ENCODE measurements around the gene FIBP. TPM values are rescaled to one million over a fixed set of nuclear protein-coding genes. Genes with fewer than 3 reads are reported as not detected.

FIBP gene
- total and polyA plus RNA-seq, 3 donors from 2014 or later = 131 to 149 (median 144) TPM

DNA sequence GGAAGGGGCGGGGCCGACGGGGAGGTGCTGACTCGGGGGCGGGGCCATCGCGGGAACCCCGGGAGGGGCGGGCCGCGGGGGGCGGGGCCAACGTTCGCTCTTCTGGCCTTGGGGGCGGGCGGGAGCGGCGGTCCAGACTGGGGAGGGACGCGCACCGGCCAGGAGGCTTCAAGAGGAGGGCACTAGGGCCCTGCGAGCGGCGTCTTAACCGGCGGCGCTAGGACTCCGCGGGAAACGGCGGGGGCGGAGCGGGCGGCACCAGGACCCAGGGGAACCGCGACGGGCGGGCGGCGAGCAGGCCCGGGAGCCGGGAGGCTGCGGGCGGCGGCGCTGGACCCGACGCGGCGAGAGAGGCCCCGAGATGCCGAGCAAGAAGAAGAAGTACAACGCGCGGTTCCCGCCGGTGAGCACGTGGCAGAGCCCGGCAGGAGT lies 30.9 kb upstream of the FIBP start, which contains the start of gene DRAP1:
Gene DRAP1, plus strand, starts transcription at position 286 of the 432 bp plus-strand sequence. Its CDS starts 76 bp downstream, at position 362.
- Histone ChIP-seq H3K9me3 (no peaks in the 10 kb centered on the region), H3K27ac (peak within 1 kb of the TSS; percentile 88 to 97), H3K4me1 (peaks cover 45% of the 10 kb centered on the region), H3K4me3 (peak within 1 kb of the TSS; percentile 98 to 100), H3K36me3 (ENCODE audit: low read depth, missing control alignments) (no peaks in the 10 kb centered on the region), H3K27me3 (no peaks in the 10 kb centered on the region)
- peak; percentile 99 for DNase-seq
- WGBS, 2 donors = 1% methylated on average over 53 of the region's 59 CpGs; no CpG with 5 or more reads in 1 of the 2 donors
- TF ChIP-seq, protein P1, sequence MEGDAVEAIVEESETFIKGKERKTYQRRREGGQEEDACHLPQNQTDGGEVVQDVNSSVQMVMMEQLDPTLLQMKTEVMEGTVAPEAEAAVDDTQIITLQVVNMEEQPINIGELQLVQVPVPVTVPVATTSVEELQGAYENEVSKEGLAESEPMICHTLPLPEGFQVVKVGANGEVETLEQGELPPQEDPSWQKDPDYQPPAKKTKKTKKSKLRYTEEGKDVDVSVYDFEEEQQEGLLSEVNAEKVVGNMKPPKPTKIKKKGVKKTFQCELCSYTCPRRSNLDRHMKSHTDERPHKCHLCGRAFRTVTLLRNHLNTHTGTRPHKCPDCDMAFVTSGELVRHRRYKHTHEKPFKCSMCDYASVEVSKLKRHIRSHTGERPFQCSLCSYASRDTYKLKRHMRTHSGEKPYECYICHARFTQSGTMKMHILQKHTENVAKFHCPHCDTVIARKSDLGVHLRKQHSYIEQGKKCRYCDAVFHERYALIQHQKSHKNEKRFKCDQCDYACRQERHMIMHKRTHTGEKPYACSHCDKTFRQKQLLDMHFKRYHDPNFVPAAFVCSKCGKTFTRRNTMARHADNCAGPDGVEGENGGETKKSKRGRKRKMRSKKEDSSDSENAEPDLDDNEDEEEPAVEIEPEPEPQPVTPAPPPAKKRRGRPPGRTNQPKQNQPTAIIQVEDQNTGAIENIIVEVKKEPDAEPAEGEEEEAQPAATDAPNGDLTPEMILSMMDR (IDR thresholded peaks at IDR 0.05) = no peak
- no peak for TF ChIP-seq POLR2A (IDR thresholded peaks at IDR 0.05)
- intact Hi-C loops (cut with DNase I; ENCODE audit: low total_unique reads) = no loop called here

DNA sequence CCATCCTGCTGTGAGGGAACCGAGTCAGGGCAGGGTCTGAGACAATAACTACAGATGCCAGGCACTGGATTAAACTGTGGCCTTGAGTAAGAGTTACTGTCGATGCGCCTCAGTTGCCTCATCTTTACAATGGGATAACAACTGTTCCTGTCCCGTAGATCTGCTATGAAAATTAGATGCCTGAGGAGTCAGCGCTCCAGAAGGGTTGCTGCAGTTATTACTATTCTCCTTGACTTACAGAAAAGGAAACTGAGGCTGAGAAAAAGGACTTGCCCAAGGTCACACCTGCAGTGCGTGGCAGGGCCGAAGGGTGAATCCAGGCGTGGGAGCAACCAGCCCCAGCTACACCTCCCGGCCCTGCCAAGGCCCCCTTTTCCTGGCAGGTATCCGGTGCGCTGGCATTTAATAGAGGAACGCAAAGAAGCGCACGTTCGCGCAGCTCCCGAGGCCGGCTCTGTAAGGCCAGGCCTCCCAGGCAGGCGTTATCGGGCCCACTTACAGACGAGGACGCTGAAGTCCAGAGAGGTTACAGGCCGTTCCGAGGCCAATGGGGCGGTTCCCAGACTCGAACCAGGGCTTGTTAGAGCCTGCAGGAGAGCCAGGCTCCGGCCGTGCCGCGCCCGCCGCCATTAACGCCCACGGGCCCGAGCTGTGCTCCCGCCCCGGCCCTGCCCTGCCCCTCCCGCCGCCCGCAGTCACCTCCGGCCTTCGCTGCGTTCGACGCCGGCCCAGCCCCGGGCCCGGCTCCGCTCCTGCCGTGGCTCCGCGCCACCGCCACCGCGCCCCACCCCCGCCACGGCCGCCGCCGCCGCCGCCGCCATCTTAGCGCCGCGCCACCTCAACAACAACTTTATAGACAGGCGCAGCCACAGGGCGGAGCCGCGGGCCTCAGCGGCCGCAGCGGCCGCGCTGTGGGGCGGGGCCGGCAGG lies 30.2 kb upstream of the FIBP start, which contains the start of gene C11orf68:
Gene C11orf68, minus strand, starts transcription at position 852 of the 930 bp plus-strand sequence. Its CDS starts 31 bp downstream, at position 821.
- Histone ChIP-seq H3K27me3 (no peaks in the 10 kb centered on the region), H3K4me1 (peaks cover 45% of the 10 kb centered on the region), H3K4me3 (peak within 1 kb of the TSS; percentile 98 to 100), H3K27ac (peak within 1 kb of the TSS; percentile 88 to 97), H3K36me3 (ENCODE audit: low read depth, missing control alignments) (no peaks in the 10 kb centered on the region), H3K9me3 (no peaks in the 10 kb centered on the region)
- 3 to 16% methylated on average over 4 to 42 of the region's 77 CpGs for WGBS, 2 donors
- intact Hi-C loops (cut with DNase I; ENCODE audit: low total_unique reads) = no loop called here
- no peak for TF ChIP-seq POLR2A (IDR thresholded peaks at IDR 0.05)
- TF ChIP-seq, protein P1 (IDR thresholded peaks at IDR 0.05) = no peak
- peak; percentile 43 for DNase-seq

DNA sequence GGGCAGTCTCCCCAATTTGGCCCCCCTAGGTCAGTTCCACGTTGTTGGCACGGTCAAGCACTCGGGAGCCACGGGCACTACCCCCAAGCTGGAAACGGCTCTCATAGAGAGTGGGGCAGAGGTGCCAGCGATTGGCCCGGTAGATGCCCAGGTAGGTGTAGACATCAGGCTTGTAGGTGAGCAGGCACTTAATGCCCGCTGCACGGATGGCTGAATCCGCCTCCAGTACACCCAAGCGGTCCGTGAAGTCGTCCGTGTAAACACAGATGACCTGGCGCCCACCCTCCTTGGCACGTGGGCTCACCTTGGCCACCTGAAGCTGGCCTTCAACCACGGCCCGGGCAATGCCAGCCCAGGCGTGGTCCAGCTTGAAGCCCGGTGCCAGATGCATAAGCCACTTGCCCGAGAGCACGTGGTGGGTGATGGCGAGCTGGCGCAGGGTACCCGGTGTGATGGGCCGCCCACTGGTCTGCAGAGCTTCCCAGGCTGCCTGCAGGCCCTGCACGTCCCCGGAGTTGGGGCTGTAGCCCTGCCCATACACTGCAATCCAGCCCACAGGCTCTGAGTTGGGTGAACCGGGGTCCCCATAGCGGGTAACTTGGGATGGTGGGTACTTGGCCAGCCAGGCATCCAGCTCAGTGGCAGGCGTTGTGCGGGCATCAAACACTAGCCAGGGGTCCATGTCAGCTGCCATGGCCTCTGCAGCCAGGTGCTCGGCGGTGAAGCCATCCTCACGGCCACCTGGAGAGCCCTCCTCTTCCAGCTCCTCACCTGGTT lies 29.4 kb upstream of the FIBP start:
- 65 to 68% methylated on average over 8 to 35 of the region's 35 CpGs for WGBS, 2 donors
- intact Hi-C loops (cut with DNase I; ENCODE audit: low total_unique reads) = no loop called here
- no peaks in the 10 kb centered on the region for H3K9me3 ChIP-seq
- TF ChIP-seq, protein P1 (IDR thresholded peaks at IDR 0.05) = no peak
- no peak for TF ChIP-seq POLR2A (IDR thresholded peaks at IDR 0.05)
- peak overlapping the region; percentile 80 to 97 for H3K27ac ChIP-seq
- DNase-seq = no peak
- peak overlapping the region; percentile 98 to 100 for H3K4me3 ChIP-seq
- H3K4me1 ChIP-seq = peaks cover 45% of the 10 kb centered on the region
- no peaks in the 10 kb centered on the region for H3K27me3 ChIP-seq
- H3K36me3 ChIP-seq (ENCODE audit: low read depth, missing control alignments) = no peaks in the 10 kb centered on the region

DNA sequence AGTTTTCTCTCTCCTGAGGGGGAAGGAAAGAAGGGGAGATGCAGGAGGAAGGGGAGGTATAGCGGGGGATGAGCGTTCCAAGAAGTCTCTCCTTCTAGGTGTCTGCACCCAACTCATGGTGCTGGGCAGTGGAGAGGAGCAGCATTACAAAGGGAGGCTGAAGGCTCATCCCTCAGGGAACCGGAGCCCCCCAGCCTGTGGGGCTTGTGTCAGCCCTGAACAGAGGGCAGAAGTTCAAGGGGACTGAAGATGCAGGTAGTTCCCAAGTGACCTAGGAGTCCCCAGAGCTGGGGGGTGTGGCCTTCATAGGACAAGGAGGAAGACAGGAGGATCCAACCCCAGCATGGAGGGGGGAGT lies 28.8 kb upstream of the FIBP start:
- no peak for DNase-seq
- no peak for TF ChIP-seq POLR2A (IDR thresholded peaks at IDR 0.05)
- TF ChIP-seq, protein P1 (IDR thresholded peaks at IDR 0.05) = no peak
- H3K27me3 ChIP-seq = no peaks in the 10 kb centered on the region
- intact Hi-C loops (cut with DNase I; ENCODE audit: low total_unique reads) = no loop called here
- H3K9me3 ChIP-seq = no peaks in the 10 kb centered on the region
- 84 to 90% methylated on average over 3 of the region's 3 CpGs for WGBS, 2 donors
- H3K36me3 ChIP-seq (ENCODE audit: low read depth, missing control alignments) = no peaks in the 10 kb centered on the region
- H3K4me1 ChIP-seq = peaks cover 46% of the 10 kb centered on the region
- no peak overlapping the region for H3K4me3 ChIP-seq
- H3K27ac ChIP-seq = peak overlapping the region in 1 of 2 donors; percentile 97
